Epithelial cell of esophagus (primary cell): ENCODE results near the gene FAM210B.

Source experiments
- DNase-seq: peaks from one replicate; pipeline ENCODE4 v3.0.0; 2010; ENCODE audit warnings: low read depth
- H3K4me3 ChIP-seq: 2 replicates; pipeline ENCODE4 v1.5.1; 2011; ENCODE audit warnings: mild to moderate bottlenecking, low read length, control low read depth
- TF ChIP-seq, protein P1 (sequence below): IDR thresholded peaks from 2 replicates; pipeline ENCODE4 v1.5.1; 2011; ENCODE audit warnings: low read depth, mild to moderate bottlenecking, low read length, control low read depth, inconsistent platforms; ENCODE audit not compliant: insufficient read depth; ENCODE audit errors: missing control alignments

The FAM210B gene

DNA sequence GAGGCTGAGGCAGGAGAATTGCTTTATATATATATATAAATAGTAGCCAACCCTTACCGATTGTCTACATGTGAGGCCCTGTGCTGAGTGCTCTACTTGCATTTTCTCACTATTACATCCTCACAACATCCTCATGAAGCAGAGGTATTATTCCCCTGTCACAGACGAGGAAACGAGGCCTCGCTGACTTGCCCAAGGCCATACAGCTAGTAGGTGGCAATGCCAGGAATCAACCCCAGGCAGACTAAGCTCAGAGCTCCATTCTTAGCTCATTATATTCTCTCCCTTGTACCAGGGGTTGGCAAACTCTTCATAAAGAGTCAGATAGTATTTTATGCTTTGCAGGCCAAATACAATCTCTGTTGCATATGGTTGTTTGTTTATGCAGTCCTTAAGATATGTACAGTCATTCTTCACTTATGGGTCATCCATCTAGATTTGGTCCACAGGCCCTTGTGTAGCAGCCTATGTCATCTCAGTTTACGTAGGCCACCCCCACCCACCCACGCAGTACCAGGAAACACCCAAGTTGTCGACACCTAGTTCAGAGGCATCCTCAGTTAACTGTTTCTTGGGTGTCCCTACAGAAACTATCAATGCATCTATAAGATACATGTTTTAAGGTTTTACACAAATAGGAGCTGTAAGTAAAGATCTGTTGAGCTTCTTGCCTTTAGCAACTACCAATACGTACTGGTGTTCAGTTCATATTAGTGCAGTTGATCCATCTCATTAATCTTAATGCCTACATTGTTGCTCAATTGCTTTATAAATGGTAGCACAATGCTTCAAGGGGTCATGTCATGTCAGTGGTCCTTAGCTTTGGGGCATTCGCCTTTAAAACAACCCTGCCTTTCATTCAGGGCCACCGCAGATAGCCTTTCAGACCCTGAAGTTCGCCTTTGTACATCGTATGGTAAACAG, 56.3 kb downstream of the FAM210B start:
- TF ChIP-seq, protein P1, sequence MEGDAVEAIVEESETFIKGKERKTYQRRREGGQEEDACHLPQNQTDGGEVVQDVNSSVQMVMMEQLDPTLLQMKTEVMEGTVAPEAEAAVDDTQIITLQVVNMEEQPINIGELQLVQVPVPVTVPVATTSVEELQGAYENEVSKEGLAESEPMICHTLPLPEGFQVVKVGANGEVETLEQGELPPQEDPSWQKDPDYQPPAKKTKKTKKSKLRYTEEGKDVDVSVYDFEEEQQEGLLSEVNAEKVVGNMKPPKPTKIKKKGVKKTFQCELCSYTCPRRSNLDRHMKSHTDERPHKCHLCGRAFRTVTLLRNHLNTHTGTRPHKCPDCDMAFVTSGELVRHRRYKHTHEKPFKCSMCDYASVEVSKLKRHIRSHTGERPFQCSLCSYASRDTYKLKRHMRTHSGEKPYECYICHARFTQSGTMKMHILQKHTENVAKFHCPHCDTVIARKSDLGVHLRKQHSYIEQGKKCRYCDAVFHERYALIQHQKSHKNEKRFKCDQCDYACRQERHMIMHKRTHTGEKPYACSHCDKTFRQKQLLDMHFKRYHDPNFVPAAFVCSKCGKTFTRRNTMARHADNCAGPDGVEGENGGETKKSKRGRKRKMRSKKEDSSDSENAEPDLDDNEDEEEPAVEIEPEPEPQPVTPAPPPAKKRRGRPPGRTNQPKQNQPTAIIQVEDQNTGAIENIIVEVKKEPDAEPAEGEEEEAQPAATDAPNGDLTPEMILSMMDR = no peak
- no peak overlapping the region for H3K4me3 ChIP-seq
- peak; percentile 21 for DNase-seq

DNA sequence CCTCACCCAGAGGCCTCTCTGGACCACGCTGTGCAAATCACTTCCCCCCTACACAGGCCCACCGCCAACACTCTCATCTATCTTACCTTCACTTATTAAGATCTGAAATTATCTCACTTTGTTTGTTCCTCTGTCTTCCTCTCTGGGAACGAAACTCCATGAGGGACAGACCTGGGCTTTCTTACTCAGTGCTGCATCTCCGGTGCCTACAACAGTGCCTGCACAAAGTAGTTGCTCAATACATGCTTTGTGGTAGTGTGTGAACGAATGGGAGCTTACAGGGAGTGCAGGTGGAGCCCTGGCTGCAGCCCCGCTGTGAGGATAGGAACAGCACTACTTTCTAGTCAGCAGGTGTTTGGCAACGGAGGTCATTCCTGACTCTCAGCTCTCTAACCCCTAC, 58.6 kb downstream of the FAM210B start:
- no peak overlapping the region for H3K4me3 ChIP-seq
- DNase-seq = no peak
- TF ChIP-seq, protein P1 = no peak

DNA sequence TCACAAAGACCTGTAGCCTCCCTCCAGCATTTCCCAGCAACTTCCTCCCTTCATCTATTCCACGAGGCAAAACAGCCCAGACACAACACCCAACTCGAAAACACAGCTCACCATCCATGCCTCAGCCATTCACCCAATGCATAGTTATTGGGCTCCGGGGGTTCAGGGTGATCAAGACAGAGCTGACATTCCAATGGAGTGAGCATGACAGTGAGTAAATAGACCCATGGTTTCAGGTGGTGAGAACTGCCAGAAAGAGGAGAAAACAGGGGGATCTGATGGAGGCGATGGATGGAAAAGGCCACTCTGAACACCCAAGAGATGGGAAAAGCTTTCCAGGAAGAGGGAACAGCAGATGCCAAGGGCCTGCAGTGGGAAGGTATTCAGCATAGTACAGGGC, 59.1 kb downstream of the FAM210B start:
- peak; percentile 16 for DNase-seq
- TF ChIP-seq, protein P1 = no peak
- no peak overlapping the region for H3K4me3 ChIP-seq
